GM10847 (cell line): ENCODE data around the gene LPAR5.

Source experiments
- POLR2A ChIP-seq: IDR thresholded peaks from 2 replicates; pipeline ENCODE4 v1.6.1; 2011; ENCODE audit not compliant: insufficient read length; ENCODE audit errors: extremely low read depth

Gene LPAR5

DNA sequence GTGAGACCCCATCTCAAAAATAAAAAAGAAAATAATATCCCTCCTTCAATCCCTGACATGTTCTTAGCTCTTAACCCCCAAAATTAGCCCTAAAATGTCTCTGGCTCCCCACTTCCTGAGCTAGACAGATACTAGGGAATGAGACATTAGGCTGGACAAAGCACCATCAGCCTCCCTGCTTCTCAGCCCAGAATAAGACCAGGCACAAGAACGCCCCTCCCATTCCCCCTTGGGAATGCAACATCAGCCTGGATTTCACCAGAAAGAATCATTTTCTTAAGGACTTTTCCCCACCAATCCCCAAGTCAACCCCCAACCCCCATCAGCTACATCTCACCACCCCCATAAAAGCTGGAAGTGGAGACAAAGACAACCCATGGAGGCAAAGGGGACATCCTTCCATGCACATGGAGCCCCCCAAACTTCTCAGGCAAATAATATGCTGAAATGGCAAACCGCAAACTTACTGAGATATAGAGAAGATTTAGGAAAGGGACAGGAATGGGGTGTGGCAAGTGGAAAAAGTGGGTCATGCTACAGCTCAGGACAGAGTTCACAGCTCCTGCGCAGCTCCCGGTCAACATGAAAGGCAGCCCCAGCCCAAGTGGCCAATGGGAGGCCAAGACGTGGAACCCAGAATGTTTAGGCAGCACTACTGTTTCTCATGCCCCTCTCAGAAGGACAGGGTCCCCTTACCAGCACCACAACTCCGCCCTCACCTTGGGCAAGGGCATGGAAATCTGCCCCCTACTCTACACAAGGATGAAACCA is 31.3 kb downstream of the LPAR5 start:
- no peak for TF ChIP-seq POLR2A

GRCh38 chr12:6603095-6603567 is 32.6 kb downstream of the LPAR5 start:
- no peak for TF ChIP-seq POLR2A

DNA sequence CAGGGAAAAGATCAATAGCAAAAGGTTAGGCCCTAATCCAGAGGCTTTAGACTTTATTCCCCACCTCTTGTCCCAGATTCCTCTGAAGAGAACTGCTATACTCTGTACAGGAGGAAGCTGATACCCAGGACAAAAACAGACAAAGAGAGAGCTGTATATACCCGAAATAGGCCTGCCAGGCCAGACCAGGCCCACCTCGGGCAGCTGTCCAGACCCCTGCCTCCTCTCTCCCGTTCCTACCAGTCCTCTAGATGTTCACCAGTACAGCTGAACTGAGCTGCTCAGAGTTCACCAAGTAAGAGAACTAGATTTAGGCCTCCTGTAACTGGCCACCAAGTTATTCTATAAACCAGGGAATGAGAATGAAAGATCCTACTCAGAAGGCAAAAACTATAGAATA is 33.2 kb downstream of the LPAR5 start:
- no peak for TF ChIP-seq POLR2A

GRCh38 chr12:6592087-6592486 is 43.7 kb downstream of the LPAR5 start:
- no peak for TF ChIP-seq POLR2A

DNA sequence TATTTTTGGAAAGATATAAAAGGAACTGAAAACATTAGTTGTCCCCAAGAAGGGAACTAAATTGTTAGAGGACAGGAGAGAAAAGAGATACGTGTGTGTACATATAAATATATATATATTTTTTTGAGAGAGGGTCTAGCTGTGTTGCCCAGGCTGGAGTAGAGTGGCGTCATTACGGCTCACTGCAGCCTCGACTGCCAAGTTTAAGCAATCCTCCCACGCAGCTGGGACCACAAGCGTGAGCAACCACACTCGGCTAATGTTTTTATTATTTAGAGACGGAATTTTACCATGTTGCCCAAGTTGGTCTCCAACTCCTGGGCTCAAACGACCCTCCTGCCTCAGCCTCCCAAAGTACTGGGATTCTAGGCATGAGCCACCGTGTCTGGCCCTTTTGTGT is 51.5 kb downstream of the LPAR5 start:
- TF ChIP-seq POLR2A, result no peak

- TF ChIP-seq POLR2A, result no peak
Measured at GRCh38 chr12:6582959-6583358, 52.8 kb downstream of the LPAR5 start.

DNA sequence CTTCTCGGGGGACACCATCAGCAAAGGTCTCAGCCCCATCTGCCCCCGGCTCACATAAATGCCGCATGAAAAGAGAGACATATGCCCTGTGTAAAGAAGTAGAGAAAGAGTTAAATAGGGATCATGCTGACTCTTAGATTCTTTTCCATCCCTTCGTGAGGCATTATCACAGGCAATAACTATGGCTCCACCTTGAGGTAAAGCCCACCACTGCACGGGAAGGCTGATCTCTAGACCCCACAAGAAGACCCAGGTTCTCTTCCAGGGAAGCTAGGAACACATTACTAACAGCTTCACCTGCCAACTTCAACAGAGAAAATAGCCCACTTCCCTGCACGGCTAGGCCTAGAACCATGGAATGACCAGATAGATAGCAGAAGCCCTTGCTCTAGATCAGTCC is 53.6 kb downstream of the LPAR5 start:
- TF ChIP-seq POLR2A, result no peak

DNA sequence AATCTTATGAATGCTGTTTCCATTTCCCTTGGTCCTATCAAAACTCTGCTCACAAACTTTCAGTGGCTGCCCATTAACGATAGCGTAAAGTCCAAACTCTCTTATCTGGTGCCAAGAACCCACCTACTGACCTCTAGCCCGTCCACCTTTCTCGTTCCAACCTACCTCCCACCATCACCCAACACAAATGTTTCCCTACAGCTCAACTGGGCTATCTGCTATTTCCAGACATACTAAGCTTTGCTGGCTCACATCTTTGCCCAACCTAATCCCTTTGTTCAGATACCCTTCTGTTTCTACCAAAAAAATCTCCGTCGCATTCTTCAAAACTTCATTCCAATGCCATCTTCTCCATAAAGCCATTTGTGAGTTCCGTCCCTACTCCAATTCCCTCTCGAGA is 60.1 kb downstream of the LPAR5 start:
- no peak for TF ChIP-seq POLR2A

DNA sequence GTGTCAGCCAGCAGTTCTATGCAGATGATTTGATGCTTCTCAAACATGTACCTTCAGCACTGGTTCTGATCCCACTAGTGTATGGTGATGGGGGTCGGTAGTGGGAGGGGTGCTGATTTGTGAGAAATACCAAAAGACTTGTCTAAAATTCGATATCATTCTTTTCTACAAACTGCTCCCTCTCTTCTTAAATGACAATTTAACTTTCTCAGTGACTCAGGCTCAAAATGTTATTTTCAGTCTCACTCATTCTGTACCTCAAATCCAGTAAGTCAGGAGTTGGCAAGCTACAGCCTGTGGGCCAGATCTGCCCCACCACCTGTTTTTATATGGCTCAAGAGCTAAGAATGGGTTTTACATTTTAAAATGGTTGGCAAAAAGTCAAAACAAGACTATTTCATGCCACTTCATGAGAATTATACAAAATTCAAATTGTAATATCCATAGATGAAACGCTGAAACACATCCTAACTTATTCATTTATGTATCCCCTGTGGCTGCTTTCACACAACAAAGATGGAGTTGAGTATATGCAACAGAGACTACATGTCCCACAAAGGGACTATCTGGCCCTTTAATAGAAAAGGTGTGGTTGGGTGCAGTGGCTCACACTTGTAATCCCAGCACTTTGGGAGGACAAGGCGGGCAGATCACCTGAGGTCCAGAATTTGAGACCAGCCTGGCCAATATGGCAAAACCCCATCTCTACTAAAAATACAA is 61.0 kb downstream of the LPAR5 start:
- no peak for TF ChIP-seq POLR2A

DNA sequence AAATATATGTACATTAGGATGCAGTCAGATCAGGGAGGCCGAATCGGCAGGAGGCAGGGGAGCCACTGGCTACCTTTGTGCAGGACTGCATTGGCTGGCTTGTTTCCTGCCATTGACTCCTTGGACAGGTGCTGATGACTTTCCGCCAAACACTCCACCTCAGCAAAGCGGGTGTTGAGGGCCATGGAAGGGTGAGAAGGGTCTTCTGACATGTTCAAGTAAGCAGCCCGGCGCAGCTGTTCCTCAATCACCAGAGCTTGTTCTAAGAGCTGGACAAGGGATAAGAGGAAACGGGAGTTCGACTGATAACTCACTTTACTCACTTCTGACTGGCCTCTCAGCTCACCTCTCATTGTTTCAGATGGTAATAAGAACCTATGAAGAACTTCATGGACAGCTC is 62.8 kb downstream of the LPAR5 start:
- TF ChIP-seq POLR2A, result no peak

GRCh38 chr12:6570264-6570887 is 65.4 kb downstream of the LPAR5 start:
- TF ChIP-seq POLR2A, result no peak

DNA sequence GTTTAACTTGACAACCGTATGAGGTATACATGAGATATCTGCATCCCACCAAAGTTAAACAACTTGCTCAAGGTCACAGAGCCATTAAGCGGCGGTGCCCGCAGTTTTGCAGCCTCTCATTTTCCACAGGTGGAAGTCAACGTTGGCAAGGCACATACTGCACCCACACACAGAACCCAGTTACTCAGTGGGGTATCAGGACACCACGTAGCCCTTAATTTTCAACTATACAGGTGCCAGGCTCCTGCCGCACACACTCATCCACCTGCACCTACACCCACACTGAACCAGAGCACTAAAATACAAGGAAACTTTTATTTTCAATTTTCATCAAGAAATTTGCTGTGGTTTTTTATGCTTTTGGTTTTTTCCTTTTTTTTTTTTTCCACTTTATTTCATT is 66.0 kb downstream of the LPAR5 start:
- no peak for TF ChIP-seq POLR2A

DNA sequence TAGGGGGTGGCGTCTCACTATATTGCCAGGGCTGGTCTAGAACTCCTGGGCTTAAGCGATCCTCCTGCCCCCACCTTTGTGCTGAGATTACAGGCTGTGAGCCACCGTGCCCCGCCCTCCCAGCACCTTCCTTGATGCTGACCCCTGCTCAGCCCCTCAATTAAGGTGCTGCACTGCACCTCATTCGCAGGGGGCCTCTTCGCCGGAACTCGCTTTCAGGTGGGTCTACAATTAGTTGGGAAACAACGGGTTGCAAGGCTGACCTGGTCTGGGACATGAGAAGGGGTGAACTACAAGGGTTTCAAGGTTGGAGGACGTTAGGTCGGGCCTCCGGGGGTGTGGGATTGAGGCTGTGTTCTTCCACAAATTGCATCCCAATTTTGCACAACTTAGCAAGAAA is 66.4 kb downstream of the LPAR5 start:
- no peak for TF ChIP-seq POLR2A
